PC-9 (cell line): Measurements from ENCODE around the gene FAM89B. TPM values are rescaled to one million over a fixed set of nuclear protein-coding genes. Genes with fewer than 3 reads are reported as not detected.

Source experiments
- BruUV-seq: library from RNA; stranded (reverse); fragments of 400-500 nt; replicated peaks from 2 replicates; lab custom pipeline; 2021; lab: Mats Ljungman, UMichigan
- CTCF ChIA-PET: fragments of 300-600 bp; sonication (Branson Sonifier 250); formaldehyde crosslinking; loops from one replicate; lab custom pipeline; 2022; ENCODE audit warnings: antibody characterized with exemption; lab: Charles Lee
- POLR2A ChIA-PET: fragments of 300-600 bp; sonication (Branson Sonifier 250); formaldehyde crosslinking; loops from one replicate; lab custom pipeline; 2022; ENCODE audit warnings: antibody characterized with exemption; ENCODE audit not compliant: unreplicated experiment; lab: Charles Lee
- DNase-seq, 2 experiments: peaks; one replicate each; pipeline versions ENCODE4 v3.0.0 to v3.0.0-alpha.2; 2015 to 2022; ENCODE audit warnings: mixed read lengths in 1 of 2
- H2AFZ ChIP-seq: fragments of 200-600 bp; sonication (generic); 2 replicates; pipeline ENCODE4 v1.8.1; 2017; ENCODE audit warnings: antibody characterized with exemption
- H3F3A ChIP-seq: fragments of 200-600 bp; sonication (generic); 2 replicates; pipeline ENCODE4 v1.8.1; 2017; ENCODE audit warnings: antibody characterized with exemption, mild to moderate bottlenecking, low read depth; ENCODE audit not compliant: insufficient read depth
- H3K27ac ChIP-seq: fragments of 200-600 bp; sonication (generic); 2 replicates; pipeline ENCODE4 v1.6.1; 2016; ENCODE audit warnings: mixed run types
- H3K27me3 ChIP-seq: fragments of 200-600 bp; sonication (generic); 2 replicates; pipeline ENCODE4 v1.6.1; 2016; ENCODE audit warnings: low read depth, mixed run types; ENCODE audit not compliant: insufficient read depth
- H3K36me3 ChIP-seq: fragments of 200-600 bp; sonication (generic); 2 replicates; pipeline ENCODE4 v1.6.1; 2016; ENCODE audit warnings: low read depth, mixed run types
- H3K4me1 ChIP-seq: fragments of 200-600 bp; sonication (generic); replicated peaks from 2 replicates; pipeline ENCODE4 v1.6.1; 2016; ENCODE audit warnings: mixed run types; ENCODE audit not compliant: insufficient read depth
- H3K4me2 ChIP-seq: fragments of 200-600 bp; sonication (generic); 2 replicates; pipeline ENCODE4 v1.6.1; 2017; ENCODE audit warnings: mixed run types
- H3K4me3 ChIP-seq: fragments of 200-600 bp; sonication (generic); 2 replicates; pipeline ENCODE4 v1.6.1; 2016; ENCODE audit warnings: mixed run types
- H3K79me2 ChIP-seq: fragments of 200-600 bp; sonication (generic); 2 replicates; pipeline ENCODE4 v1.6.1; 2017; ENCODE audit warnings: low read depth, mixed run types
- H3K9me2 ChIP-seq: fragments of 200-600 bp; sonication (generic); 2 replicates; pipeline ENCODE4 v1.8.1; 2017; ENCODE audit warnings: mild to moderate bottlenecking; ENCODE audit not compliant: insufficient read depth
- H3K9me3 ChIP-seq: fragments of 200-600 bp; sonication (generic); 2 replicates; pipeline ENCODE4 v1.8.1; 2016; ENCODE audit warnings: low read depth; ENCODE audit not compliant: insufficient read depth
- H4K20me1 ChIP-seq: fragments of 200-600 bp; sonication (generic); 2 replicates; pipeline ENCODE4 v1.8.1; 2017; ENCODE audit not compliant: insufficient read depth
- EZH2 ChIP-seq: fragments of 200-600 bp; sonication (generic); IDR thresholded peaks from 2 replicates; pipeline ENCODE4 v1.8.0; 2017; ENCODE audit warnings: antibody characterized with exemption, low read depth
- intact Hi-C: fragments of 100-400 bp; cut with micrococcal nuclease; formaldehyde crosslinking; loops from one replicate; pipeline ENCODE4 v1.10.0; 2022; ENCODE audit not compliant: unreplicated experiment
- total RNA-seq: library from RNA; stranded (reverse); gene quantifications from 2 replicates; pipeline ENCODE4 v1.2.3, GENCODE V29; 2021
- TF ChIP-seq, protein P1 (sequence below): fragments of 200-600 bp; sonication (generic); conservative IDR thresholded peaks from 2 replicates; pipeline ENCODE4 v1.6.1; 2017; ENCODE audit warnings: mixed run types, antibody characterized with exemption, mild to moderate bottlenecking, moderate library complexity

The FAM89B gene
- total RNA-seq, 1 experiment from 2014 or later: 53.3 TPM

DNA sequence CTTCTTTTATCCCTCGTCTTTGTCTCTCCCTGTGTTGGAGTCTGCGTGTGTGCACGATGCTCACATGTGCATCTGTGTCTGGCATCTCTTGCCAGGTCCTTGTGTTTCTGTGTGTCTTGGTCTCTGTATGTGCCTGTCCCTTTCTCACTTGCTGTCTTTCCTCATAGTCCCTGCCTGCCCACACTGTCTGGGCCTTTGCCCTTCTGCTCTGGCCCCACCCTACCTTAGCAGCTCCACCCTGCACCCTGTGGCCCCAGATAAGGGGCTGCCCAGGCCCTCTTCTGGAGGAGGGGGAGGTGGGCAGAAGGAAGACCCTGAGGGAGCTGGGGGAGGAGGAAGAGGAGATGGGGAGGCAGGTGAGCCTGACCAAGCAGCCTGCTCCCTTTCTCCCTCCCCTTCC lies 6.3 kb downstream of the FAM89B start:
- DNase-seq: no peak
- ChIA-PET POLR2A (no interaction called here), CTCF (interaction anchor here (0.5 kb wide), 1 partner anchor 32 kb away, joined by 6 read pairs; no protein-coding TSS in a partner anchor)
- no peak overlapping the region for H2AFZ ChIP-seq
- peaks cover 41% of the 10 kb centered on the region for H3F3A ChIP-seq
- H3K9me2 ChIP-seq: no peaks in the 10 kb centered on the region
- H3K4me1 ChIP-seq: peaks cover 35% of the 10 kb centered on the region
- H3K4me3 ChIP-seq: no peak overlapping the region
- TF ChIP-seq, protein P1, sequence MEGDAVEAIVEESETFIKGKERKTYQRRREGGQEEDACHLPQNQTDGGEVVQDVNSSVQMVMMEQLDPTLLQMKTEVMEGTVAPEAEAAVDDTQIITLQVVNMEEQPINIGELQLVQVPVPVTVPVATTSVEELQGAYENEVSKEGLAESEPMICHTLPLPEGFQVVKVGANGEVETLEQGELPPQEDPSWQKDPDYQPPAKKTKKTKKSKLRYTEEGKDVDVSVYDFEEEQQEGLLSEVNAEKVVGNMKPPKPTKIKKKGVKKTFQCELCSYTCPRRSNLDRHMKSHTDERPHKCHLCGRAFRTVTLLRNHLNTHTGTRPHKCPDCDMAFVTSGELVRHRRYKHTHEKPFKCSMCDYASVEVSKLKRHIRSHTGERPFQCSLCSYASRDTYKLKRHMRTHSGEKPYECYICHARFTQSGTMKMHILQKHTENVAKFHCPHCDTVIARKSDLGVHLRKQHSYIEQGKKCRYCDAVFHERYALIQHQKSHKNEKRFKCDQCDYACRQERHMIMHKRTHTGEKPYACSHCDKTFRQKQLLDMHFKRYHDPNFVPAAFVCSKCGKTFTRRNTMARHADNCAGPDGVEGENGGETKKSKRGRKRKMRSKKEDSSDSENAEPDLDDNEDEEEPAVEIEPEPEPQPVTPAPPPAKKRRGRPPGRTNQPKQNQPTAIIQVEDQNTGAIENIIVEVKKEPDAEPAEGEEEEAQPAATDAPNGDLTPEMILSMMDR: no peak
- no peak for TF ChIP-seq EZH2
- no peaks in the 10 kb centered on the region for H3K27me3 ChIP-seq
- intact Hi-C loops: no loop called here
- H3K4me2 ChIP-seq: no peak overlapping the region
- H3K79me2 ChIP-seq: peaks cover 27% of the 10 kb centered on the region
- H3K27ac ChIP-seq: no peak overlapping the region
- peaks cover 7% of the 10 kb centered on the region; the same call in 1 of the 2 replicates for H4K20me1 ChIP-seq
- no peaks in the 10 kb centered on the region for H3K9me3 ChIP-seq
- BruUV-seq: no TSS peak
- H3K36me3 ChIP-seq: no peaks in the 10 kb centered on the region; the same call in 1 of the 2 replicates

DNA sequence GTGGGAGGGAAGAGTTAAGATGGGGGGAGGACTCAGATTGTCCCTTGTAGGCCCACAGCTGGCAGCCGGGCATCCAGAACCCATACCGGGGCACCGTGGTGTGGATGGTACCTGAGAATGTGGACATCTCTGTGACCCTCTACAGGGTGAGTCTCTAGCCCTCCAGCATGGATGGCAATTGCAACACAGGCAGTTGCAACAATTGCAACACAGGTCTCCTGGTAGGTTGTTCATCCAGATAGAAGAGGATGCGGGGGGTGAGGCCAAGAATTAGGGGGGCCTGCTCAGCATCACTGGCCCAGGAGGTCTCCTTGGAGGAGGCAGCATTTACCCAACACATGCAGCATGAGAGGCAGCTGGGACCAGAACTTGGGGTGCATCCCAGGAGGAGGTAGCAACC lies 7.0 kb downstream of the FAM89B start:
- peaks cover 27% of the 10 kb centered on the region for H3K79me2 ChIP-seq
- H3K4me1 ChIP-seq: peaks cover 32% of the 10 kb centered on the region
- H3K27ac ChIP-seq: no peak overlapping the region
- no peak overlapping the region for H3K4me3 ChIP-seq
- CTCF ChIA-PET: interaction anchor here (0.5 to 0.7 kb wide), 3 partner anchors 32 to 198 kb away, joined by 4 to 8 read pairs (median 6); no protein-coding TSS in a partner anchor
- peaks cover 7% of the 10 kb centered on the region; the same call in 1 of the 2 replicates for H4K20me1 ChIP-seq
- no peaks in the 10 kb centered on the region; the same call in 1 of the 2 replicates for H3K36me3 ChIP-seq
- no peak for DNase-seq
- TF ChIP-seq, protein P1: no peak
- TF ChIP-seq EZH2: no peak
- no peaks in the 10 kb centered on the region for H3K9me3 ChIP-seq
- H3F3A ChIP-seq: peaks cover 38% of the 10 kb centered on the region
- POLR2A ChIA-PET: interaction anchor here (0.7 kb wide), 1 partner anchor 25 kb away, joined by 12 read pairs; no protein-coding TSS in a partner anchor
- no TSS peak for BruUV-seq
- intact Hi-C loops: no loop called here
- no peaks in the 10 kb centered on the region for H3K9me2 ChIP-seq
- H2AFZ ChIP-seq: no peak overlapping the region
- H3K27me3 ChIP-seq: no peaks in the 10 kb centered on the region
- H3K4me2 ChIP-seq: no peak overlapping the region

DNA sequence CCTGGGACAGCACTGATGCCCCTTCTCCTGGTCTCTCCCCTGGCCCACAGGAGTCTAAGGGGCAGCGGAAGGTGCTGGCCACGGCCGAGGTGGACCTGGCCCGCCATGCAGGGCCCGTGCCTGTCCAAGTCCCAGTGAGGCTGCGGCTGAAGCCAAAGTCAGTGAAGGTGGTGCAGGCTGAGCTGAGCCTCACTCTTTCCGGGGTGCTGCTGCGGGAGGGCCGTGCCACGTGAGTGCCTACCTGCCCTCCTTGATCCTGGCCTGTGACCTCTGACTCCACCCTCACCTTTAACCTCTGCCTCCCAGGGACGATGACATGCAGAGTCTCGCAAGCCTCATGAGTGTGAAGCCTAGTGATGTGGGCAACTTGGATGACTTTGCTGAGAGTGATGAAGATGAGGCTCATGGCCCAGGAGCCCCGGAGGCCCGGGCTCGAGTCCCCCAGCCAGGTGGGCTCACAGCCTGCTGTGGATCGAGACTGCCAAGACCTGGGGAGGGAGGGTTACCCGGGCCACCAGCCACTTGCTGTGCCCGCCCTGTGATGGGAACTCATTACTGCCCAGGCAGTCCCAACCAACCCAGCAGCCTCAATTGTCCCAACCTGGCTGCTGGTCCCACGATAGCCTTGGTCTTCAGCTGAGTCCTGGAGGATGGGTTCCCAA lies 7.8 kb downstream of the FAM89B start:
- Histone ChIP-seq H3K27me3 (no peaks in the 10 kb centered on the region), H3K79me2 (peaks cover 27% of the 10 kb centered on the region), H3K4me2 (no peak overlapping the region), H2AFZ (no peak overlapping the region), H3K9me3 (no peaks in the 10 kb centered on the region), H3F3A (peaks cover 32% of the 10 kb centered on the region), H3K4me1 (peaks cover 23% of the 10 kb centered on the region), H3K4me3 (no peak overlapping the region), H3K36me3 (no peaks in the 10 kb centered on the region; the same call in 1 of the 2 replicates), H4K20me1 (peaks cover 7% of the 10 kb centered on the region; the same call in 1 of the 2 replicates), H3K27ac (no peak overlapping the region), H3K9me2 (no peaks in the 10 kb centered on the region)
- CTCF ChIA-PET: no interaction called here
- no peak for TF ChIP-seq EZH2
- TF ChIP-seq, protein P1: no peak
- no peak for DNase-seq
- POLR2A ChIA-PET: no interaction called here
- BruUV-seq: no TSS peak
- intact Hi-C loops: no loop called here
